Loucy (cell line): ENCODE measurements around the gene SYNGR3.

Experiments
- H2AFZ ChIP-seq: fragments of 200-600 bp; sonication (generic); 2 replicates; pipeline ENCODE4 v1.6.0; 2016; ENCODE audit warnings: antibody characterized with exemption, mild to moderate bottlenecking, low read length, moderate library complexity
- H3F3A ChIP-seq: fragments of 200-600 bp; 2 replicates; pipeline ENCODE4 v1.6.0; 2016; ENCODE audit warnings: antibody characterized with exemption, low read depth, mild to moderate bottlenecking
- H3K27me3 ChIP-seq: fragments of 200-600 bp; sonication (generic); 2 replicates; pipeline ENCODE4 v1.6.1; 2014; ENCODE audit warnings: low read length, mild to moderate bottlenecking; ENCODE audit not compliant: insufficient read depth, poor library complexity, severe bottlenecking
- H3K36me3 ChIP-seq: fragments of 200-600 bp; sonication (generic); 2 replicates; pipeline ENCODE4 v1.6.1; 2016; ENCODE audit warnings: low read length; ENCODE audit not compliant: insufficient read depth
- H3K4me1 ChIP-seq: fragments of 200-600 bp; sonication (generic); 2 replicates; pipeline ENCODE4 v1.5.1; 2014; ENCODE audit warnings: low read length, mild to moderate bottlenecking; ENCODE audit not compliant: insufficient read depth, poor library complexity, severe bottlenecking
- H3K4me2 ChIP-seq: fragments of 200-600 bp; sonication (generic); 2 replicates; pipeline ENCODE4 v1.6.0; 2014; ENCODE audit warnings: antibody characterized with exemption, low read length, low read depth, mild to moderate bottlenecking; ENCODE audit not compliant: poor library complexity, severe bottlenecking
- H3K4me3 ChIP-seq: fragments of 200-600 bp; sonication (generic); 2 replicates; pipeline ENCODE4 v1.5.1; 2014; ENCODE audit warnings: low read length, mild to moderate bottlenecking, mixed read lengths; ENCODE audit not compliant: poor library complexity, severe bottlenecking
- H3K79me2 ChIP-seq: fragments of 200-600 bp; sonication (generic); 2 replicates; pipeline ENCODE4 v1.6.1; 2014; ENCODE audit warnings: low read length; ENCODE audit not compliant: insufficient read depth
- H3K9ac ChIP-seq: fragments of 200-600 bp; sonication (generic); 2 replicates; pipeline ENCODE4 v1.6.0; 2014; ENCODE audit warnings: mild to moderate bottlenecking, low read depth, low read length, moderate library complexity; ENCODE audit not compliant: poor library complexity, severe bottlenecking
- H3K9me2 ChIP-seq: fragments of 200-600 bp; sonication (generic); replicated peaks from 2 replicates; pipeline ENCODE4 v1.6.1; 2016; ENCODE audit warnings: low read depth, low read length, mixed read lengths
- H3K9me3 ChIP-seq: fragments of 200-600 bp; sonication (generic); 2 replicates; pipeline ENCODE4 v1.6.1; 2014; ENCODE audit warnings: mild to moderate bottlenecking, antibody characterized with exemption, low read length, low read depth; ENCODE audit not compliant: insufficient read depth
- H4K20me1 ChIP-seq: fragments of 200-600 bp; sonication (generic); 2 replicates; pipeline ENCODE4 v1.6.0; 2014; ENCODE audit warnings: antibody characterized with exemption, low read length, mild to moderate bottlenecking; ENCODE audit not compliant: insufficient read depth, poor library complexity, severe bottlenecking
- EZH2phosphoT487 ChIP-seq: fragments of 200-600 bp; IDR thresholded peaks from 2 replicates; pipeline ENCODE4 v1.6.1; 2018; ENCODE audit warnings: antibody characterized with exemption, mild to moderate bottlenecking, moderate library complexity, borderline replicate concordance
- TF ChIP-seq, protein P1 (sequence below): fragments of 200-600 bp; sonication (generic); conservative IDR thresholded peaks from 2 replicates; pipeline ENCODE4 v1.5.1; 2014; ENCODE audit warnings: mild to moderate bottlenecking, antibody characterized with exemption, low read length

Gene SYNGR3

DNA sequence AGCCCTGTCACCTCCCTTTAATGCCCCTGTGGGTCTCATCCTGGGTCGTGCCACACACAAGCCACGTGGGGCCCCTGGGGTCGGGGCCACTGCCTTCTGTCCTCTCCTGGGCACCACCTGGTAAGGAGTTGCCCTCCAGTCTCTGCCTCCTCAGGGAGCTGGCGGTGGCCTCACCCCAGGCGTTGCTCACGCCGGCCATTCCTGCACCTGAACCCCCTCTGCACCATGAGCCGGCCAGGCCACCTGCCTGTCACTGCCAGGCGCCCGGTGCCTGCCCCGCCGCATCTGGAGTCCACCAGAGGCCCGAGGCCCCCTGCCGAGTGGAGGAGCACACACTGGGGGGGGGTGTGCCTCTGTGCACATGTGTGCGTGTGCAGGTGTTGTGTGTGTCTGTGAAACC, 47.3 kb downstream of the SYNGR3 start:
- H3K4me2 ChIP-seq = no peak overlapping the region
- no peak overlapping the region for H3K9ac ChIP-seq
- H3K9me2 ChIP-seq = no peaks in the 10 kb centered on the region
- no peaks in the 10 kb centered on the region for H3K4me1 ChIP-seq
- no peaks in the 10 kb centered on the region for H3K36me3 ChIP-seq
- H2AFZ ChIP-seq = no peak overlapping the region
- no peaks in the 10 kb centered on the region for H3K27me3 ChIP-seq
- H3F3A ChIP-seq = no peaks in the 10 kb centered on the region
- no peaks in the 10 kb centered on the region for H3K9me3 ChIP-seq
- H4K20me1 ChIP-seq = no peaks in the 10 kb centered on the region
- H3K4me3 ChIP-seq = no peak overlapping the region
- no peaks in the 10 kb centered on the region for H3K79me2 ChIP-seq
- TF ChIP-seq, protein P1, sequence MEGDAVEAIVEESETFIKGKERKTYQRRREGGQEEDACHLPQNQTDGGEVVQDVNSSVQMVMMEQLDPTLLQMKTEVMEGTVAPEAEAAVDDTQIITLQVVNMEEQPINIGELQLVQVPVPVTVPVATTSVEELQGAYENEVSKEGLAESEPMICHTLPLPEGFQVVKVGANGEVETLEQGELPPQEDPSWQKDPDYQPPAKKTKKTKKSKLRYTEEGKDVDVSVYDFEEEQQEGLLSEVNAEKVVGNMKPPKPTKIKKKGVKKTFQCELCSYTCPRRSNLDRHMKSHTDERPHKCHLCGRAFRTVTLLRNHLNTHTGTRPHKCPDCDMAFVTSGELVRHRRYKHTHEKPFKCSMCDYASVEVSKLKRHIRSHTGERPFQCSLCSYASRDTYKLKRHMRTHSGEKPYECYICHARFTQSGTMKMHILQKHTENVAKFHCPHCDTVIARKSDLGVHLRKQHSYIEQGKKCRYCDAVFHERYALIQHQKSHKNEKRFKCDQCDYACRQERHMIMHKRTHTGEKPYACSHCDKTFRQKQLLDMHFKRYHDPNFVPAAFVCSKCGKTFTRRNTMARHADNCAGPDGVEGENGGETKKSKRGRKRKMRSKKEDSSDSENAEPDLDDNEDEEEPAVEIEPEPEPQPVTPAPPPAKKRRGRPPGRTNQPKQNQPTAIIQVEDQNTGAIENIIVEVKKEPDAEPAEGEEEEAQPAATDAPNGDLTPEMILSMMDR = no peak
- no peak for TF ChIP-seq EZH2phosphoT487

DNA sequence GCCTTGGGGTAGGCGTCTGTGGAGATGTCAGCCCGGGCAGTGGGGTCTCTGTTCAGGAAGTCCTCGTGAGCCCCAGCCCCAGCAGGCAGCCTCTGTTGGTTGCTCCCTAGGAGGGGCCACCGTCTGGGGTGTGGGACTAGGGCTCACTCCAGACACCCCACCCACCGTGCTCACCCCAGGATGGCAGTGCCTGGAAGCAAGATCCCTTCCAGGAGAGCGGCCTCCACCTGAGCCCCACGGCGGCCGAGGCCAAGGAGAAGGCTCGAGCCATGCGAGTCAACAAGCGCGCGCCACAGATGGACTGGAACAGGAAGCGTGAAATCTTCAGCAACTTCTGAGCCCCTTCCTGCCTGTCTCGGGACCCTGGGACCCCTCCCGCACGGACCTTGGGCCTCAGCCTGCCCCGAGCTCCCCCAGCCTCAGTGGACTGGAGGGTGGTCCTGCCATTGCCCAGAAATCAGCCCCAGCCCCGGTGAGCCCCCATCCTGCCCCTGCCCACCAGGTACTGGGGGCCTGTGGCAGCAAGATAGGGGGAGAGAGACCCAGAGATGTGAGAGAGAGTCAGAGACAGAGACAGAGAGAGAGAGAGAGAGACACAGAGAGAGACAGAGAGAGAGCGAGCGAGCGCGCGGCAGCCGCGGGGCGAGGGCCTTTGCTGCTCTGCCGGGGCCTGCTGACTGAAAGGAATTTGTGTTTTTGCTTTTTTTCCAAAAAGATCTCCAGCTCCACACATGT, 48.0 kb downstream of the SYNGR3 start:
- H4K20me1 ChIP-seq = no peaks in the 10 kb centered on the region
- H3K36me3 ChIP-seq = no peaks in the 10 kb centered on the region
- no peak overlapping the region for H3K4me3 ChIP-seq
- no peak overlapping the region for H3K9ac ChIP-seq
- no peak overlapping the region for H3K4me2 ChIP-seq
- TF ChIP-seq EZH2phosphoT487 = no peak
- TF ChIP-seq, protein P1 = no peak
- H3K4me1 ChIP-seq = no peaks in the 10 kb centered on the region
- no peaks in the 10 kb centered on the region for H3K9me2 ChIP-seq
- H3K27me3 ChIP-seq = no peaks in the 10 kb centered on the region
- no peaks in the 10 kb centered on the region for H3K79me2 ChIP-seq
- H2AFZ ChIP-seq = no peak overlapping the region
- no peaks in the 10 kb centered on the region for H3F3A ChIP-seq
- H3K9me3 ChIP-seq = no peaks in the 10 kb centered on the region

DNA sequence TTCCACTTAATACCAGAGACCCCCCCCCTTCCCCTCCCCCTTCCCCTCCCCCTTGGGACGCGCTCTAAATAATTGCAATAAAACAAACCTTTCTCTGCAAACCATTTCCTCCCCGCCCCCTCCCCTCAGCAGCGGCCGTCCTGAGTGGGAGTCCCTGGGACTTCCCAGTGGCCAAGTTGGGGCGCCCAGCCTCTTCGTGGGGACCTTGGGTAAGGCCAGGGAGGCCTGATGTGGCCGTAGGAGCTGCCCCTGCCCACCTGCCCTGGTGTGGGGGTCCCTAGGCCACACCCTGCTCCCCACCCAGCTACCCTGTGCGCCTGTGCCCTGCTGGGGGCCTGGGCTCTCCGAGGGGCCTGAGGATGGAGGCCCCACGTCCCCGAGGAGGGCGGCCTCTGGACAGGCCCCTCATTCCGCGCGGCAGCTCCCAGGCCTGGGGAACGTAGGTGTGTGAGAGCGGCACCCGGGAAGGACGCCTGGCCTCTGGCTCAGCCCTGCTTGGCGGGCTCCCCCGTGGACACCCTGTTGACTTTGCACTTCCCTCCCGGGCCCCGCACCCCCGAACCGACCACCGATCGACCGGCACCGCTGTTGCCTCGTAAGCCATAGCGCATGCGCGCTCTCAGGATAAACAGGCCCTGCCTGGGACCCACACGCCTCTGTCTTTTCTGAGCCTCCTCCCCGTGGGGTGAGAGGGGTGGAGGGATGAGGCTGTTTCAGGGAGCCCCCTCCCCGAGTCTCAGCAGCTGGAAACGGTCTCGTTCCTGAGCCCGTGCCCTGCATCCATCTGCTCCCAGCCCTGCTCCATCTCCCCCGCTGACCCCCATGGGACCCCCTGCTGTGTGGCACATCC, 48.8 kb downstream of the SYNGR3 start:
- Histone ChIP-seq H3K79me2 (no peaks in the 10 kb centered on the region), H3K4me2 (no peak overlapping the region), H3K9ac (no peak overlapping the region), H3K4me3 (no peak overlapping the region), H4K20me1 (no peaks in the 10 kb centered on the region), H3K27me3 (no peaks in the 10 kb centered on the region), H2AFZ (no peak overlapping the region), H3K9me2 (no peaks in the 10 kb centered on the region), H3K9me3 (no peaks in the 10 kb centered on the region), H3K4me1 (no peaks in the 10 kb centered on the region), H3K36me3 (no peaks in the 10 kb centered on the region), H3F3A (no peaks in the 10 kb centered on the region)
- no peak for TF ChIP-seq EZH2phosphoT487
